ENCODE data around the gene LRRFIP1. TPM values are rescaled to one million over a fixed set of nuclear protein-coding genes. Genes with fewer than 3 reads are reported as not detected.

The LRRFIP1 gene
- total and polyA plus RNA-seq, 9 of the 15 experiments (the other 6 are each of a cell fraction or from before 2014, with no cell fraction given) = 13.1 to 45.2 (median 31.3) TPM

DNA sequence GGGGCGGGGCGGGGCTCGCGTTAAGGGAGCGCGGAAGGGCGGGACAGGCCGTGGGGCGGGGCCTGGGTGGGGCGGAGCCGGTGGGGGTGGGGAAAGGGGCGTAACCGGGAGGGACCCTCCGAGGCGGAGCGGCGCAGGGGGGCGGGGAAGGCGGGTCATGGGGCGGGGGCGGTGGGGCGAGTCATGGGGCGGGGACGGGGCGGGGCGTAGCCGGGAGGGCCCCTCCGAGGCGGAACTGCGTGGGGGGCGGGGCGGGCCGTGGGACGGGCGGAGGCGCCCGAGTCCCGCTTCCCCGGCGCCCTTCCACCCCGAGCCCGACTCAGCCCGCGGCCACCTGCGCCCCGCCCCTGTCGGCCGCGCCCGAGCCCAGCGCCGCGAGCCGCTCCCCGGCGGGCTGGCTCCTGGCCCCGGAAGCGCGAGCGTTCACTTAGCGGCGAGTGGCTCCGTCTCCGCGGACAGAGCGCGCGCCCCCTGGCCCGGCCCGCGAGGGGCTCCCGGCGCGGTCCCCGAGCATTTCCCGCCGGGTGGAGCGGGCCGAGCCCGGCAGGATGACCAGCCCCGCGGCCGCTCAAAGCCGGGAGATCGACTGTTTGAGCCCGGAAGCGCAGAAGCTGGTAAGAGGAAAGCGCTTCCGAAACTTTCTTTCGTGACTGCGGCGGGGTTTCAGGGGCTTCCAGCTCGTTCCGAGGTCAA, 64.7 kb downstream of the LRRFIP1 start (continued):
- TF ChIP-seq ARID4B (CRISPR knock-in tag; IDR thresholded peaks at IDR 0.05) = no peak
- no peak for TF ChIP-seq TCF7 (IDR thresholded peaks at IDR 0.05; ENCODE audit: borderline replicate concordance)
- no peak for TF ChIP-seq SMAD2 (IDR thresholded peaks at IDR 0.05; ENCODE audit: low read depth, low read length)
- TF ChIP-seq ZNF175 (CRISPR knock-in tag; IDR thresholded peaks at IDR 0.05; ENCODE audit: low read depth) = no peak
- TF ChIP-seq ZBTB1 (CRISPR knock-in tag; IDR thresholded peaks at IDR 0.05; ENCODE audit: borderline replicate concordance, low read depth) = no peak
- no peak for TF ChIP-seq ZNF280B (CRISPR knock-in tag; IDR thresholded peaks at IDR 0.05)
- TF ChIP-seq BACH1 (tag; IDR thresholded peaks at IDR 0.05) = no peak
- no peak for TF ChIP-seq ZNF79 (CRISPR knock-in tag; IDR thresholded peaks at IDR 0.05; ENCODE audit: low read depth)
- no peak for TF ChIP-seq EP400 (IDR thresholded peaks at IDR 0.05)
- no peak for TF ChIP-seq ZNF121 (CRISPR knock-in tag; conservative IDR thresholded peaks at IDR 0.05)
- TF ChIP-seq RAD21 (CRISPR knock-in tag; conservative IDR thresholded peaks at IDR 0.05 in 1 of 2, IDR thresholded peaks at IDR 0.05 in 1 of 2) = no peak
- no peak for TF ChIP-seq NCOA6 (IDR thresholded peaks at IDR 0.05)
- TF ChIP-seq TAF15 (IDR thresholded peaks at IDR 0.05; ENCODE audit: low read depth, low read length) = no peak
- no peak for TF ChIP-seq HNRNPK (IDR thresholded peaks at IDR 0.05; ENCODE audit: low read depth, low read length, poor library complexity, severe bottlenecking)
- TF ChIP-seq GATAD2A (IDR thresholded peaks at IDR 0.05) = no peak
- TF ChIP-seq TEAD2 (tag; IDR thresholded peaks at IDR 0.05) = no peak
- TF ChIP-seq UBTF (IDR thresholded peaks at IDR 0.05; ENCODE audit: borderline replicate concordance in 1 of 2, low read depth in 2 of 2, low read length in 2 of 2) = peak in 1 of 2 experiments; percentile 23; a peak in 2 of 4 replicates
- TF ChIP-seq NCOA1 (IDR thresholded peaks at IDR 0.05; ENCODE audit: low read depth) = no peak
- TF ChIP-seq MYNN (IDR thresholded peaks at IDR 0.05) = no peak
- TF ChIP-seq MYNN (CRISPR knock-in tag; IDR thresholded peaks at IDR 0.05) = no peak
- TF ChIP-seq HIVEP1 (CRISPR knock-in tag; IDR thresholded peaks at IDR 0.05) = no peak
- no peak for TF ChIP-seq DACH1 (IDR thresholded peaks at IDR 0.05; ENCODE audit: partially characterized antibody)

All from K562 (cell line).